AG04449 (cell line): Measurements from ENCODE around the gene ABTB1.
A peak's percentile ranks its signal among the peaks of the same experiment; 100 is the strongest.

ENCODE experiments used
- CTCF ChIA-PET: fragments of 350-600 bp; formaldehyde crosslinking; extraction: SDS; loops from one replicate; lab custom pipeline; 2021; ENCODE audit warnings: antibody characterized with exemption; lab: Yijun Ruan, JAX
- POLR2A ChIA-PET: fragments of 400-600, 350-600 bp; formaldehyde crosslinking; extraction: SDS; loops from one replicate; lab custom pipeline; 2020; ENCODE audit warnings: antibody characterized with exemption, inconsistent platforms; lab: Yijun Ruan, JAX
- DNase-seq: peaks from one replicate; pipeline ENCODE4 v3.0.0-alpha.2; 2010; ENCODE audit warnings: low read depth, low spot score
- H3K4me3 ChIP-seq: 2 replicates; pipeline ENCODE4 v1.5.1; 2011; ENCODE audit warnings: low read depth, mild to moderate bottlenecking, control low read depth, low read length
- TF ChIP-seq, protein P1 (sequence below): IDR thresholded peaks from one replicate; pipeline ENCODE4 v1.5.1; 2011; ENCODE audit warnings: mild to moderate bottlenecking, moderate library complexity, low read length, control low read depth, inconsistent platforms; ENCODE audit not compliant: insufficient read depth; ENCODE audit errors: missing control alignments

The ABTB1 gene

DNA sequence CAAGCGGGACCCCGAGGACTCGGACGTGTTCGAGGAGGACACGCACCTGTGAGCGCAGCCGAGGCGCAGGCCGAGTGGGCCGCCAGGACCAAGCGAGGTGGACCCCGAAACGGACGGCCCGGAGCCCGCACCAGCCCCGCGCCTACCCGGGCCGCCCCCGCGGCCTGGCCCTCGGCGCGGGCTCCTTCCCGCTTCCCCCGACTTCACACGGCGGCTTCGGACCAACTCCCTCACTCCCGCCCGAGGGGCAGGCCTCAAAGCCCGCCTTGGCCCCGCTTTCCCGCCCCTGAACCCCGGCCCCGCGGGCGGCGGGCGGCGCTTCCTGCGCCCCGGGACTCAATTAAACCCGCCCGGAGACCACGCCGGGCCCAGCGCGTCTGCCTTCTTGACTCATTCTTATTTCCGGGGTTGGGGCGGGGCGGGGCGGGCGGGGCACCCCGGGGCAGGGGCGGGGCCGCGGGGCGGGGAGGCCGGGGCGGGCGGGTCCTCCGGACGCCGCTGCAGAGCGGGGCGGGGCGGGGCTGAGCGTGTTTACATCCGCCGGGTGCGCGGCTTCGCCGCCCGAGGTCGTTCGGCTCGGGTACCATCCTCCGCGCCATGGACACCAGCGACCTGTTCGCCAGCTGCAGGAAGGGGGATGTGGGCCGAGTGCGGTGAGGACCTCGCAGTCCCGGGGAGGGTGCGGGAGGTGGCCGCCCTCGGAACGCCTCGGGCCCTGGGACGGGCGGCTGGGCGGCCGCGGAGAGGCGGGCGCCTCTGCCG, at the start of gene ABTB1:
Gene ABTB1, plus strand, starts transcription at position 524 of the 762 bp plus-strand sequence. Its CDS starts 74 bp downstream, at position 598.
- POLR2A ChIA-PET = interaction anchor here (0.6 kb wide), 1 partner anchor 151 kb away, joined by 3 read pairs; no protein-coding TSS in a partner anchor
- no peak for DNase-seq
- CTCF ChIA-PET = interaction anchor here (1.0 to 1.6 kb wide), 2 partner anchors 10 to 20 kb away, joined by 3 to 4 read pairs; no protein-coding TSS in a partner anchor

DNA sequence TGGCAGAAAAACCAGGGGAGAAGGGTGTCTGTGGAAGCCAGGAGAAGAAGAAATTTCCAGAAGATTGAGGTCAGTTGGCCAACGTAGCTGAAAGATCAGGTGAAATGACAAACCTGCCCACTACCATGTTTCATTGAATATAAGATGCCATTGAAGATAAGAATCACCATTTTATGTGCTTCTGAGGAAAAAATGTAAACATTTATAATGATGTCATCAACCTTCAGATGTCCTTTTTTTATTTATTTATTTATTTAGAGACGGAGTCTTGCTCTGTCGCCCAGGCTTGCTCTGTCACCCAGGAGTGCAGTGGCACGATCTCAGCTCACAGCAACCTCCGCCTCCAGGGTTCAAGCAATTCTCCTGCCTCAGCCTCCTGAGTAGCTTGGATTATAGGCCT, 48.7 kb upstream of the ABTB1 start:
- CTCF ChIA-PET = no interaction called here
- no peak for DNase-seq
- POLR2A ChIA-PET = no interaction called here

More for the DNA sequence above, at the start of gene ABTB1:
- H3K4me3 ChIP-seq = peak within 1 kb of the TSS; percentile 91
- TF ChIP-seq, protein P1, sequence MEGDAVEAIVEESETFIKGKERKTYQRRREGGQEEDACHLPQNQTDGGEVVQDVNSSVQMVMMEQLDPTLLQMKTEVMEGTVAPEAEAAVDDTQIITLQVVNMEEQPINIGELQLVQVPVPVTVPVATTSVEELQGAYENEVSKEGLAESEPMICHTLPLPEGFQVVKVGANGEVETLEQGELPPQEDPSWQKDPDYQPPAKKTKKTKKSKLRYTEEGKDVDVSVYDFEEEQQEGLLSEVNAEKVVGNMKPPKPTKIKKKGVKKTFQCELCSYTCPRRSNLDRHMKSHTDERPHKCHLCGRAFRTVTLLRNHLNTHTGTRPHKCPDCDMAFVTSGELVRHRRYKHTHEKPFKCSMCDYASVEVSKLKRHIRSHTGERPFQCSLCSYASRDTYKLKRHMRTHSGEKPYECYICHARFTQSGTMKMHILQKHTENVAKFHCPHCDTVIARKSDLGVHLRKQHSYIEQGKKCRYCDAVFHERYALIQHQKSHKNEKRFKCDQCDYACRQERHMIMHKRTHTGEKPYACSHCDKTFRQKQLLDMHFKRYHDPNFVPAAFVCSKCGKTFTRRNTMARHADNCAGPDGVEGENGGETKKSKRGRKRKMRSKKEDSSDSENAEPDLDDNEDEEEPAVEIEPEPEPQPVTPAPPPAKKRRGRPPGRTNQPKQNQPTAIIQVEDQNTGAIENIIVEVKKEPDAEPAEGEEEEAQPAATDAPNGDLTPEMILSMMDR = no peak

DNA sequence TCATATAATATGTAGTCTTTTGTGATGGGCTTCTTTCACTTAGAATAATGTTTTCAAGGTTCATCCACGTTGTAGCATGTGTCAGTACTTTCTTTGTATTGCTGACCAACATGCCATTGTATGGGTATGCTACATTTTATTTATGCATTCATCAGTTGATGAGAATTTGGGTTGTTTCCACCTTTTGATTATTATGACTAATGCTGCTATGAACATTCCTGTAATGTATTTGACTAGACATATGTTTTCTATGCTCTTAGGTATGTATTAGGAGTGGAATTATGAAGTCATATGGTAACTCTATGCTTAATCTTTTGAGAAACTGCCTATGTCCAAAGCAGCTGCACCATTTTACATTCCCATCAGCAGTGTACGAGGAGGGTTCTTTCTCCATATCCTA, 46.9 kb upstream of the ABTB1 start:
- DNase-seq = no peak
- ChIA-PET POLR2A (no interaction called here), CTCF (no interaction called here)
- TF ChIP-seq, protein P1 = no peak
- H3K4me3 ChIP-seq = no peak overlapping the region

More for the DNA sequence above, 48.7 kb upstream of the ABTB1 start:
- no peak overlapping the region for H3K4me3 ChIP-seq
- TF ChIP-seq, protein P1 = no peak

DNA sequence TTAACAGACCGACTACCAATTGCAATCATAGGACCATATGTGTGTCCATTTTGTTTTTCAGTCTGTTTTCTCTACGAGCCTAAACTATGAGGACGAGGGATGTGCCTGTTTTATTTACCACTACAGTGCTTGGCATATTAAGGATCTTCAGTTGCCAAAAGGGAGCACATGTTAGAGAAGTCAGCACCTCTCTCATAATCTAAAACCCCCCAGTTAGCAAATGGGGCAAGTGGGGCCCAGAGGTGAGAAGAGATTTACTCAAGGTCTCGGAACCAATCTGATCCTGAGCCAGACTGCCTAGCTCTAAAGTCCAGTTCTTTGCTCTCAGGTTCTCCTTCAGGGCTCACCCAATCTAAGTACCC, 44.3 kb upstream of the ABTB1 start:
- TF ChIP-seq, protein P1 = no peak
- H3K4me3 ChIP-seq = no peak overlapping the region
- ChIA-PET CTCF (interaction anchor here (0.9 kb wide), 1 partner anchor 342 kb away, joined by 3 read pairs; no protein-coding TSS in a partner anchor), POLR2A (no interaction called here)
- no peak for DNase-seq

DNA sequence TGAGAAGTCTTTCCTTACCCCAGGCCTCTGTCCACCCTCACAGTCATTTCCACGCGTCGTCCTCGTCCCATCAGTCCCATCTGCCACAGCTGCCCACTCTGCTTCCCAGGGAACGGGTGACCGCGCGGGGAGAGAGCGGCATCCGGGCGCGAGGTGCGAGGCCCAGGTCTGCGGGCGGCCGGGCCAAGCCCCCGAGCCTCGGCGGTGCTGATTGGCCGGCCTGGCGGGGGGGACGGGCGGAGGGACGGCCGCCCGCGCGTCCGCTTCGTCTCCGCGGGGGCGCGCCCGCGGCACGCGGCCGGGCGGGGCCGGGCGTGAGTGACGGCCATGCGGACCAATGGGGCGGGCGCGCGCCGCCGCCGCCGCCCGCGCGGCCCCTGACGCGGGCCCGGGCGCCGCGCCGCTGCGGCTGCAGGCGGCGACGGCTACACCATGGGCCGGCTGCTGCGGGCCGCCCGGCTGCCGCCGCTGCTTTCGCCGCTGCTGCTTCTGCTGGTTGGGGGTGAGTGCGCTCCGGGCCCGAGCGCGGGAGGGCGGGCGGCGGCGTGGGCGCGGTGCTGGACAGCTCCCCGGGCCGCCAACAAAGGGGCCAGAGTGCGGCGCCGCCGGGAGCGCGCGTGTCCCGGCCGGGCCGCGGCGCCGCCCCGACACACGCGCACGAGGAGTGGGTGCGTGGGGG, 43.8 kb upstream of the ABTB1 start, which contains the start of gene PODXL2:
Gene PODXL2, plus strand, starts transcription at position 398 of the 679 bp plus-strand sequence. Its CDS starts 35 bp downstream, at position 433.
- H3K4me3 ChIP-seq = peak within 1 kb of the TSS; percentile 51
- DNase-seq = no peak
- ChIA-PET CTCF (no interaction called here), POLR2A (no interaction called here)
- TF ChIP-seq, protein P1 = no peak
